ENCODE measurements around the gene UBQLN1.

DNA sequence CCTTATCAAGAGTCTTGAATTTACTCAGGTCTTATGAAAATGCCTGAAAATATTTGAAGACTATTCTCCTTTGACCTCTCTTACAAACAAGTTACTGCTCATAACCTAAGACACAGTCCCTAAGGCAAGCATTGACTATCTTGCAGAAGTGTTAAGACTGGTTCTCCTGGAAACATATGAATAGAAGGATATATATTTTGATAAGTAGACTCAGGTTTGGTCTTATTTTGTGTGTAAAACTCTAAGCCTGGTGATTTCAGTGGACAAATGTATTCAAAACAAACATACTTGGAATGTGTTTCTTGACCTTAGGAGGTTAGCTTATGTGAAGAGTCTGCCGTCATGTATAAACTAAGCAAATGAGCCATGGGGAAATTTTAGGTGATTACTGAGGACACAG is 7.5 kb upstream of the UBQLN1 start:
- TF ChIP-seq POLR2A (IDR thresholded peaks at IDR 0.05) = no peak
- TF ChIP-seq, protein P1, sequence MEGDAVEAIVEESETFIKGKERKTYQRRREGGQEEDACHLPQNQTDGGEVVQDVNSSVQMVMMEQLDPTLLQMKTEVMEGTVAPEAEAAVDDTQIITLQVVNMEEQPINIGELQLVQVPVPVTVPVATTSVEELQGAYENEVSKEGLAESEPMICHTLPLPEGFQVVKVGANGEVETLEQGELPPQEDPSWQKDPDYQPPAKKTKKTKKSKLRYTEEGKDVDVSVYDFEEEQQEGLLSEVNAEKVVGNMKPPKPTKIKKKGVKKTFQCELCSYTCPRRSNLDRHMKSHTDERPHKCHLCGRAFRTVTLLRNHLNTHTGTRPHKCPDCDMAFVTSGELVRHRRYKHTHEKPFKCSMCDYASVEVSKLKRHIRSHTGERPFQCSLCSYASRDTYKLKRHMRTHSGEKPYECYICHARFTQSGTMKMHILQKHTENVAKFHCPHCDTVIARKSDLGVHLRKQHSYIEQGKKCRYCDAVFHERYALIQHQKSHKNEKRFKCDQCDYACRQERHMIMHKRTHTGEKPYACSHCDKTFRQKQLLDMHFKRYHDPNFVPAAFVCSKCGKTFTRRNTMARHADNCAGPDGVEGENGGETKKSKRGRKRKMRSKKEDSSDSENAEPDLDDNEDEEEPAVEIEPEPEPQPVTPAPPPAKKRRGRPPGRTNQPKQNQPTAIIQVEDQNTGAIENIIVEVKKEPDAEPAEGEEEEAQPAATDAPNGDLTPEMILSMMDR (IDR thresholded peaks at IDR 0.05 in 4 of 5, conservative IDR thresholded peaks at IDR 0.05 in 1 of 5) = no peak

Measured in gastrocnemius medialis (tissue), 4 donors.